ENCODE data around the gene STXBP5. TPM values are rescaled to one million over a fixed set of nuclear protein-coding genes. Genes with fewer than 3 reads are reported as not detected.

The STXBP5 gene
- total RNA-seq, 2 experiments from 2014 or later: 20.2 to 21.5 TPM

DNA sequence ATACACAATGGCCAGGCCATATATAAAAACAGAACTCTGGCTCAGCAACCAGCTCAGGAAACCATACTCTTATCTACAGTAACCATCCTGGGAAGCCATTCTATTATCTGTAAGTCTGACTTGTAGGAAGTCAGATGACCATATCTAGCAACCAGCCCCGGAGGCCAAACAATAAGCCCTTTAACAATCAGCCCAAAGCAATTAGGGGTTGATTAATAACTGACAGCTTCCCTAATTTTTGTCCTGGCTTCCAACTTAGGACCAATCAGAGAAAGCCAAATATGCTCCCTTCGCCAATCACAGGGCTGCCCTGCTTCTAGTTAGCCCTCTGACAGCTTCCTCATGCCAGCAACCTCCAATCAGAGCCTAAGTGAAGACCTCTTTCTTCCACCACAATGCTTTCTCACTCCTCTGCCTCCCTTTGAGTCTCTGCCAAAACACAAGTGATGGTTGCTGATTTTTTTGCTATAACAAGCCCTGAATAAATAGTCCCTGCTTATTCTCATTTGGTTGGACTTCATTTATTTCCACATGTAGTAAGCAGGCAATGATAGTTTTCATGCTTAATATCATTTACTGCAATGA, 37.8 kb upstream of the STXBP5 start:
- Mint-ChIP-seq H3K27me3 (no peaks in the 10 kb centered on the region), H3K9me3 (no peaks in the 10 kb centered on the region), H3K36me3 (peaks cover 1% of the 10 kb centered on the region), H3K4me3 (no peak overlapping the region), H3K4me1 (ENCODE audit: low read depth) (peaks cover 2% of the 10 kb centered on the region), H3K27ac (no peak overlapping the region)
- POLR2A ChIA-PET: no interaction called here
- intact Hi-C loops (cut with micrococcal nuclease): no loop called here
- CTCF ChIA-PET: no interaction called here
- no peak for DNase-seq

DNA sequence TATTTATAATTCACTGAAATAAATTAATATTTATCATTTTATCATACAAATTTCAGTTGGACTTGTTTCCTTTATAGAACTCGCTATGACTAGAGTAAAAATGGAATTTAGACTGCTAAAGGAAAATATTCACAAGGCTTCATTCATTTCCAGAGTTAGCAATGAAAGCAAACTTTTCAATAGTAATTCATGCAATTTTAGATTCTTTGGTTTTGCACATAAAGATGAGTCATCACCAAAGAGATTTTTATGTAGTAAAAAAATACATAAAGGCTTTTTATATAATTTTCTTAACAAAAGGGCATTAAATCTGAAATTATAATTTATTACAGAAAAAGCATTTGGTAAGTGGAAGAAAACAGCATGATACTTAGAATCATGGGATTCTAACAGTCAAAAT, 37.2 kb upstream of the STXBP5 start:
- intact Hi-C loops (cut with micrococcal nuclease): loop anchor here (1.0 kb wide), 1 partner anchor 112 kb away; no protein-coding TSS in a partner anchor
- CTCF ChIA-PET: no interaction called here
- POLR2A ChIA-PET: no interaction called here
- peaks cover 1% of the 10 kb centered on the region for H3K36me3 Mint-ChIP-seq
- no peaks in the 10 kb centered on the region for H3K9me3 Mint-ChIP-seq
- peaks cover 2% of the 10 kb centered on the region for H3K4me1 Mint-ChIP-seq (ENCODE audit: low read depth)
- no peak overlapping the region for H3K27ac Mint-ChIP-seq
- H3K4me3 Mint-ChIP-seq: no peak overlapping the region
- DNase-seq: no peak
- no peaks in the 10 kb centered on the region for H3K27me3 Mint-ChIP-seq

- H3K4me3 Mint-ChIP-seq: no peak overlapping the region
- DNase-seq: no peak
- CTCF ChIA-PET: no interaction called here
- no peaks in the 10 kb centered on the region for H3K27me3 Mint-ChIP-seq
- H3K27ac Mint-ChIP-seq: no peak overlapping the region
- intact Hi-C loops (cut with micrococcal nuclease): loop anchor here (1.0 kb wide), 2 partner anchors 8 to 111 kb away; no protein-coding TSS in a partner anchor
- POLR2A ChIA-PET: no interaction called here
- H3K9me3 Mint-ChIP-seq: no peaks in the 10 kb centered on the region
- H3K36me3 Mint-ChIP-seq: peaks cover under 1% of the 10 kb centered on the region
- H3K4me1 Mint-ChIP-seq (ENCODE audit: low read depth): peaks cover 2% of the 10 kb centered on the region
Measured at GRCh38 chr6:147167576-147168461, 36.4 kb upstream of the STXBP5 start.

DNA sequence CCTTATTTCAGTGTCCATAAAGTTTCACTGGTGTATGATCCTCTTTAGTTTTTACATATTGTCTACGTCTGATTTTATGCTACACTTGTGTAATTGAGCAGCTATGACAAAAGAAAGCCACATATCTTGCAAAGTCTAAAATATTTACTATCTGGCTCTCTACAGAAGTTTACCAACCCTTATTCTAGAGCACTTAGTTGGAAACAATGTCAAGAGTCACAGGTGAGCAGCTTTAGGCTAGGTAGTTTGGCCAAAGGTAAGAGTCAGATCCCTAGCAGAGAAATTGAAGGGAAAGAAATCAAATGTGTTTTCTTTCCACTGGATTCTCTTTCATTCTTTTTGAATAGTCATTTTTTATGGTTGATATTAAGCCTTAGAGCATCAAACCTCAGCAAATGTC, 34.7 kb upstream of the STXBP5 start:
- H3K36me3 Mint-ChIP-seq: no peaks in the 10 kb centered on the region
- H3K27ac Mint-ChIP-seq: no peak overlapping the region
- no peak for DNase-seq
- no peaks in the 10 kb centered on the region for H3K9me3 Mint-ChIP-seq
- H3K4me3 Mint-ChIP-seq: no peak overlapping the region
- intact Hi-C loops (cut with micrococcal nuclease): no loop called here
- POLR2A ChIA-PET: no interaction called here
- CTCF ChIA-PET: no interaction called here
- no peaks in the 10 kb centered on the region for H3K27me3 Mint-ChIP-seq
- H3K4me1 Mint-ChIP-seq (ENCODE audit: low read depth): peaks cover 2% of the 10 kb centered on the region

- no peak for DNase-seq
- no peak overlapping the region for H3K4me3 Mint-ChIP-seq
- no peak overlapping the region for H3K27ac Mint-ChIP-seq
- no peaks in the 10 kb centered on the region for H3K36me3 Mint-ChIP-seq
- intact Hi-C loops (cut with micrococcal nuclease): no loop called here
- peaks cover 2% of the 10 kb centered on the region for H3K4me1 Mint-ChIP-seq (ENCODE audit: low read depth)
- ChIA-PET POLR2A (no interaction called here), CTCF (no interaction called here)
- no peaks in the 10 kb centered on the region for H3K27me3 Mint-ChIP-seq
- H3K9me3 Mint-ChIP-seq: no peaks in the 10 kb centered on the region
Measured at GRCh38 chr6:147170269-147170668, 33.9 kb upstream of the STXBP5 start.

DNA sequence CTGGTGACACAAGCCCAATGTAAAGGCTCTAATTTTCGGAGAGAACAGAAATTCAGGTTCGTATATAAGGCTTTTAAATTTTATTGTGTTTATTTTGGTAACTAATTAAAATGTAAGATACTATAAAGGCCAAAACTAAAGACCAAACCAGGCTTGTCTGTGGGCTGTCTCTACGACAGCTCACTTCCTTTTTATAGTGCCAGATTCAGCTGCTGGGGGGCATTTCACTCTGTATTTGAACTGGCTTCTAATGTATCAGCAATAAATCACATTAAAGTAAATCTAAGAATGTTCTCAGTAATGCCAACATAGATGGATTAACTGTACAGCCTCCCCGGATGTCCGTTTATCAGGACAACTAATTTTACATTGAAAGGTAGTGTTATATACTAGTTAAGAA, 31.1 kb upstream of the STXBP5 start:
- Mint-ChIP-seq H3K4me3 (no peak overlapping the region), H3K9me3 (no peaks in the 10 kb centered on the region), H3K27me3 (no peaks in the 10 kb centered on the region), H3K27ac (no peak overlapping the region), H3K4me1 (ENCODE audit: low read depth) (no peaks in the 10 kb centered on the region), H3K36me3 (no peaks in the 10 kb centered on the region)
- POLR2A ChIA-PET: no interaction called here
- intact Hi-C loops (cut with micrococcal nuclease): no loop called here
- CTCF ChIA-PET: no interaction called here
- no peak for DNase-seq

DNA sequence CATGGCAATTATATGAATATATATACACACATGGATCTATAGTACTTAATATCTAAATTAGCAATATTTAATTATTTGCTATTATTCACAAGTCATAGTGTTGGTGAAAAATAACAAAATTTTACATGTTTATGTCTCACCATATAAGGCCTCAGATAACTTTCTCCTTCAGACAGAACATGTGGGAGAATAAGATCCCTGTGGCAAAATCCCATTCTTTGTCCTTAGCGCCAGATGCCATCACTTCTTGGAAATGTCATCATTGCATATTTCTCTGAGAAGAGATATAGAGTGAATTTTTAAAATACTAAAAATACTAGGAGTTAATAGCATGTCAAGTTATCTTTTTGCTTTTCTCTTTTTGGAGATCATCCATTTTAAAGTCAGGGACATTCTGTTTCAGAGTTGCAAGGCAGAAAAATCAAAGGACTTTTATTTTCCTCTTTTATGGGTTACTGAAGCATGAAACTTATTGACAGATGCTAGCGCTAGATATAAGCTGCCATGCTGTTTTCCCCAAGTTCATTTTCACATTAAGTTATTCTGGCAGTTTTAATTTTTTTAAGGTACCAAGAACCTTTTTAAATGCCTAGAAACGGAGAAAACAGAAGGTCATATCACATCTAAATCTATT, 30.4 kb upstream of the STXBP5 start:
- DNase-seq: no peak
- H3K4me1 Mint-ChIP-seq (ENCODE audit: low read depth): no peaks in the 10 kb centered on the region
- intact Hi-C loops (cut with micrococcal nuclease): no loop called here
- CTCF ChIA-PET: no interaction called here
- H3K27ac Mint-ChIP-seq: no peak overlapping the region
- H3K9me3 Mint-ChIP-seq: no peaks in the 10 kb centered on the region
- H3K36me3 Mint-ChIP-seq: no peaks in the 10 kb centered on the region
- no peak overlapping the region for H3K4me3 Mint-ChIP-seq
- no peaks in the 10 kb centered on the region for H3K27me3 Mint-ChIP-seq
- POLR2A ChIA-PET: no interaction called here

- ChIA-PET CTCF (no interaction called here), POLR2A (no interaction called here)
- Mint-ChIP-seq H3K4me3 (no peak overlapping the region), H3K4me1 (ENCODE audit: low read depth) (no peaks in the 10 kb centered on the region), H3K27ac (no peak overlapping the region), H3K36me3 (no peaks in the 10 kb centered on the region), H3K27me3 (peaks cover 2% of the 10 kb centered on the region), H3K9me3 (no peaks in the 10 kb centered on the region)
- intact Hi-C loops (cut with micrococcal nuclease): loop anchor here (1.0 kb wide), 1 partner anchor 8 kb away; no protein-coding TSS in a partner anchor
- no peak for DNase-seq
Measured at GRCh38 chr6:147176795-147177194, 27.4 kb upstream of the STXBP5 start.

GRCh38 chr6:147177286-147177685, 26.9 kb upstream of the STXBP5 start:
- Mint-ChIP-seq H3K9me3 (no peaks in the 10 kb centered on the region), H3K4me1 (ENCODE audit: low read depth) (no peaks in the 10 kb centered on the region), H3K27ac (no peak overlapping the region), H3K4me3 (no peak overlapping the region), H3K27me3 (peaks cover 2% of the 10 kb centered on the region), H3K36me3 (no peaks in the 10 kb centered on the region)
- POLR2A ChIA-PET: no interaction called here
- CTCF ChIA-PET: no interaction called here
- intact Hi-C loops (cut with micrococcal nuclease): no loop called here
- no peak for DNase-seq

DNA sequence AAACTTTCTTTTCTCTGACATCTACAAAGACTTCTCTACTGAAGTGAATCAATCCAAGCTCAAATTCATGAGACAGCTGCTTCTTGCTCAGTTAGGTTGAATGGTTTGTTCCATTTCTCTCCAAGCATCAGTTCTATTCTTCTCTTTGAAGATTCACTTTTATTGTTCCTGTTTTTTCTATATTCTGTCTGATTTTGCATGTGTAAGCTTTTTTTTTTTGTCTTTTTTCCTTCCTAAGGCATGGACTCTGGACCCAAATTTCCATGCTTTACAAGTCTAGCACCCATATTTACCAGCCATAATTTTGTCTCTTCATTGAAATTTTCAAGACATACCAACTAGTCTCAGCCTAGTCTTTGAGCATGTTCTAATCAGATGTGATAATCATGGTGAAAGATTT, 25.9 kb upstream of the STXBP5 start:
- ChIA-PET CTCF (no interaction called here), POLR2A (no interaction called here)
- intact Hi-C loops (cut with micrococcal nuclease): no loop called here
- H3K36me3 Mint-ChIP-seq: no peaks in the 10 kb centered on the region
- no peak for DNase-seq
- peaks cover 2% of the 10 kb centered on the region for H3K27me3 Mint-ChIP-seq
- H3K4me1 Mint-ChIP-seq (ENCODE audit: low read depth): no peaks in the 10 kb centered on the region
- no peaks in the 10 kb centered on the region for H3K9me3 Mint-ChIP-seq
- H3K27ac Mint-ChIP-seq: no peak overlapping the region
- H3K4me3 Mint-ChIP-seq: no peak overlapping the region

DNA sequence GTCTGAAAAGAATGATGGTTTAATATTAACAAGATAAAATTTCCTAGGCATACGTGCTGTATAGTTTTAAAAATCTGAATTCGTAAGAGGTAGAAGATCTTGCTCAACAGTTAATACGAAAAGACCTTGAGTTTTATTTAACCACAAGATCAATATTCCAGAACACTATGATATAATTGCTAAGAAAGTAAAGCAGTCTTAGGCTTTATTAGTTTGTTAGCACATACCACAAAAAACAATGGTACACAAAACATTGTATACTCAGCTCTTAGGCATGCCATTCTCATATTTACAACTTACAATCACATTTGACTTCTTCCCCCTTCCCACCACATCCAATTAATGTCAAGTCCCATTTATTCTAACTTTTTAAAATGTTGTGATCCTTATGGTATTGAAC, 24.4 kb upstream of the STXBP5 start:
- Mint-ChIP-seq H3K27ac (no peak overlapping the region), H3K27me3 (peaks cover 2% of the 10 kb centered on the region), H3K9me3 (no peaks in the 10 kb centered on the region), H3K36me3 (no peaks in the 10 kb centered on the region), H3K4me3 (no peak overlapping the region), H3K4me1 (ENCODE audit: low read depth) (no peaks in the 10 kb centered on the region)
- CTCF ChIA-PET: no interaction called here
- intact Hi-C loops (cut with micrococcal nuclease): no loop called here
- DNase-seq: no peak
- POLR2A ChIA-PET: no interaction called here

DNA sequence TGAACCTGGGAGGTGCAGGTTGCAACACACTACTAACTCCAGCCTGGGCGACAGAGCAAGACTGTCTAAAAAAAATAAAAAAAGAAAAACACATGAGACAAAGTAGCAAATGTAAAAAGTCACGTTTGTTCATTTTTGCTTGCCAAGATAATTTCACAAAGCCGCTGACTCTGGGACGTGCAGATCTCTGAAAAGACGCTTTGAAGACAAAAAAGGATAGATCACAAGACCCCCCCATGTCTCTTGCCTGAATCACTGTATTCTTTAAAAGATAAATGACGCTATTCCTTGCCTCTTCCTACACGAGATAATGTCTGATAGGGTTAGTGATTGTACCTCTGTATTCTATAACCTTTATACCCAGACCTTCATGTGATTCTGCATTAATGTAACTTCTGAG, 23.3 kb upstream of the STXBP5 start:
- CTCF ChIA-PET: no interaction called here
- no peak overlapping the region for H3K27ac Mint-ChIP-seq
- no peaks in the 10 kb centered on the region for H3K36me3 Mint-ChIP-seq
- POLR2A ChIA-PET: no interaction called here
- no peaks in the 10 kb centered on the region for H3K4me1 Mint-ChIP-seq (ENCODE audit: low read depth)
- no peak overlapping the region for H3K4me3 Mint-ChIP-seq
- no peaks in the 10 kb centered on the region for H3K9me3 Mint-ChIP-seq
- peaks cover 2% of the 10 kb centered on the region for H3K27me3 Mint-ChIP-seq
- no peak for DNase-seq
- intact Hi-C loops (cut with micrococcal nuclease): no loop called here

DNA sequence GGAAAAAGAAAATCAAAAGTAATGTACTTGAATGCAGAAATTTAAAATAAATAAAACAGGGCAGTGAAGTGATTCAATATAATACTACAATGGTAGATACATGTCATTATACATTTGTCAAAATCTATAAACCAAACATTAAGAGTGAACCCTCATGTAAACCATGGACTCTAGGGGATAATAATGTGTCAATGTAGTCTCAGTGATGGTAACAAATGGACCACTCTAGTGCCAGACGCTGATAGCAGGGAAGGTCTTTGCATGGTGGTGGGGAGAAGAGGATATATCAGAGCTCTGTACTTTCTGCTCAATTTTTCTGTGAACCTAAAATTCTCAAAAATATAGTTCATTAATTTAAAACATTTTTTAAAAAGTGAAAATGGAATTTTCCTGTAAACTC, 19.8 kb upstream of the STXBP5 start:
- intact Hi-C loops (cut with micrococcal nuclease): no loop called here
- POLR2A ChIA-PET: no interaction called here
- peaks cover 2% of the 10 kb centered on the region for H3K27me3 Mint-ChIP-seq
- DNase-seq: no peak
- H3K4me3 Mint-ChIP-seq: no peak overlapping the region
- CTCF ChIA-PET: no interaction called here
- no peak overlapping the region for H3K27ac Mint-ChIP-seq
- no peaks in the 10 kb centered on the region for H3K4me1 Mint-ChIP-seq (ENCODE audit: low read depth)
- H3K9me3 Mint-ChIP-seq: no peaks in the 10 kb centered on the region
- H3K36me3 Mint-ChIP-seq: no peaks in the 10 kb centered on the region

Data from activated CD4-positive, alpha-beta memory T cell treated with anti-CD3 and anti-CD28 coated beads for 36 hours (primary cell).